ENCODE data around the gene CDK6. TPM values are rescaled to one million over a fixed set of nuclear protein-coding genes. Genes with fewer than 3 reads are reported as not detected.

CDK6 gene
- total and polyA plus RNA-seq, 9 of the 15 experiments (the other 6 are each of a cell fraction or from before 2014, with no cell fraction given): 7.6 to 109 (median 44.4) TPM

DNA sequence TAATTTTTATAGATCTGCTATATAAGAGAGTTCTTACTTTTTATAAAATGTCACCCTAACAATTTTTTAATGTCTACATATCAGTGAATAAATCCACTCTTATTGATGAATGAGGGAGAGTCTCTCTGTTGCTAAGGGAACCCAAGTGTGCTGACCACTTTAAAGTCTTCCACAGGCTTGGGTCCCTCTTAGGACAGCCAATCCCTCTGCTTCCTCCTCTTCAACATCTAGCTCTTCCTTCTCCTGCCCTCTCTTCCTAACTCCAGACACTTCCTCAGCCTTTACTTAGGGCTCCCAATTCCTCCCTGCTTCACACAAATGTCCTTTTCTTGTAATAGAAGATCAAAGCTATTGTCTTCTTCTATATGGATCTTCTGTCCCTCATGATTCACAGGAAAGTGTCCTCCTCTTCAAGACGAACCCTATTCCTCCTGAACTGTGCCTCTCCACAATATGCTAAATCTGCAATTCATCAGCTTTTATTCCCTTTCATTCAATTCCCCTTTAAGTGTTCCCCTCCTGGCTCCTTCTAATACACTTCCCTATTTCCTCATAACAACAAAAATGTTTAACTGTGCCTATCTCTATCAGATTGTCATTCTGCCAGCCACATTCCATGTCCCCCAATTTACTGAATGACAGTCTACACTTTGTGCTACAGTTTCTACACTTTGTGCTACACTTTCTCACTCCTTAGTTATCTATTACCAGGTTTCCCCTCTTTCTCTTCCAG, 37.7 kb downstream of the CDK6 start (continued):
- TF ChIP-seq ZBTB26 (CRISPR knock-in tag; IDR thresholded peaks at IDR 0.05) (no peak), SNRNP70 (optimal IDR thresholded peaks at IDR 0.05; ENCODE audit: low read depth, low read length) (no peak), ZBTB17 (CRISPR knock-in tag; IDR thresholded peaks at IDR 0.05) (no peak), TRIM25 (IDR thresholded peaks at IDR 0.05; ENCODE audit: borderline replicate concordance) (0 out of 2 replicates have a peak, but pooled peaks have one; percentile 12), SAP30 (IDR thresholded peaks at IDR 0.05; ENCODE audit: borderline replicate concordance, insufficient read depth, low read depth, low read length, poor library complexity, severe bottlenecking) (no peak), KHSRP (IDR thresholded peaks at IDR 0.05) (no peak), FOXJ2 (tag; IDR thresholded peaks at IDR 0.05) (0 out of 2 replicates have a peak, but pooled peaks have one; percentile 55), SMARCE1 (IDR thresholded peaks at IDR 0.05) (peak; percentile 65; the same call in 1 of the 2 replicates), CBFA2T3 (IDR thresholded peaks at IDR 0.05) (no peak), TEAD4 (IDR thresholded peaks at IDR 0.05; ENCODE audit: low read length) (peak; percentile 75), TEAD4 (CRISPR knock-in tag; IDR thresholded peaks at IDR 0.05; ENCODE audit: borderline replicate concordance) (no peak), ZNF764 (CRISPR knock-in tag; IDR thresholded peaks at IDR 0.05; ENCODE audit: low read depth) (no peak), POLR2H (tag; IDR thresholded peaks at IDR 0.05; ENCODE audit: low read depth) (no peak), GABPB1 (CRISPR knock-in tag; IDR thresholded peaks at IDR 0.05) (no peak), AFF1 (IDR thresholded peaks at IDR 0.05; ENCODE audit: low read depth in 1 of 2, partially characterized antibody in 2 of 2) (peak in 1 of 2 experiments; percentile 34), TRIM24 (IDR thresholded peaks at IDR 0.05) (0 out of 4 replicates have a peak, but pooled peaks of 1 of the 2 experiments have one; percentile 13)
- TF ChIP-seq, protein P1, sequence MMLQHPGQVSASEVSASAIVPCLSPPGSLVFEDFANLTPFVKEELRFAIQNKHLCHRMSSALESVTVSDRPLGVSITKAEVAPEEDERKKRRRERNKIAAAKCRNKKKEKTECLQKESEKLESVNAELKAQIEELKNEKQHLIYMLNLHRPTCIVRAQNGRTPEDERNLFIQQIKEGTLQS (IDR thresholded peaks at IDR 0.05): no peak
- TF ChIP-seq, protein P1 (CRISPR knock-in tag; conservative IDR thresholded peaks at IDR 0.05): no peak
- TF ChIP-seq, protein P2, sequence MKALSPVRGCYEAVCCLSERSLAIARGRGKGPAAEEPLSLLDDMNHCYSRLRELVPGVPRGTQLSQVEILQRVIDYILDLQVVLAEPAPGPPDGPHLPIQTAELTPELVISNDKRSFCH (CRISPR knock-in tag; IDR thresholded peaks at IDR 0.05): no peak
- TF ChIP-seq, protein P2 (tag; IDR thresholded peaks at IDR 0.05): no peak

All from K562 (cell line).